ENCODE measurements around the gene SCYGR3.

Gene SCYGR3, protein sequence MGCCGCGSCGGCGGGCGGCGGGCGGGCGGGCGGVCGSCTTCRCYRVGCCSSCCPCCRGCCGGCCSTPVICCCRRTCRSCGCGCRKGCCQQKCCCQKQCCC

GRCh38 chr2:227614740-227615139, at the start of gene SCYGR3:
SCYGR3 (minus strand) TSS chr2:227614840; CDS start chr2:227614840, 0 bp downstream.
- H3K4me1 Mint-ChIP-seq = peaks cover 4% of the 10 kb centered on the region
- H3K9me3 Mint-ChIP-seq = no peaks in the 10 kb centered on the region
- no peak for TF ChIP-seq CTCF (IDR thresholded peaks at IDR 0.05; ENCODE audit: unreplicated experiment in 3 of 3)

GRCh38 chr2:227661827-227662226, 47.2 kb upstream of the SCYGR3 start:
- H3K27ac Mint-ChIP-seq = no peak overlapping the region
- H3K27me3 Mint-ChIP-seq (ENCODE audit: low read depth) = peaks cover 6% of the 10 kb centered on the region
- no peaks in the 10 kb centered on the region for H3K4me1 Mint-ChIP-seq
- H3K9me3 Mint-ChIP-seq = no peaks in the 10 kb centered on the region
- no peaks in the 10 kb centered on the region for H3K36me3 Mint-ChIP-seq (ENCODE audit: low read depth)
- H3K4me3 Mint-ChIP-seq = no peak overlapping the region
- no peak for TF ChIP-seq CTCF (IDR thresholded peaks at IDR 0.05; ENCODE audit: unreplicated experiment in 3 of 3)

More at GRCh38 chr2:227614740-227615139, at the start of gene SCYGR3:
- no peak within 1 kb of the TSS for H3K4me3 Mint-ChIP-seq
- no peak within 1 kb of the TSS for H3K27ac Mint-ChIP-seq
- H3K36me3 Mint-ChIP-seq (ENCODE audit: low read depth) = no peaks in the 10 kb centered on the region
- peaks cover 10% of the 10 kb centered on the region for H3K27me3 Mint-ChIP-seq (ENCODE audit: low read depth)

DNA sequence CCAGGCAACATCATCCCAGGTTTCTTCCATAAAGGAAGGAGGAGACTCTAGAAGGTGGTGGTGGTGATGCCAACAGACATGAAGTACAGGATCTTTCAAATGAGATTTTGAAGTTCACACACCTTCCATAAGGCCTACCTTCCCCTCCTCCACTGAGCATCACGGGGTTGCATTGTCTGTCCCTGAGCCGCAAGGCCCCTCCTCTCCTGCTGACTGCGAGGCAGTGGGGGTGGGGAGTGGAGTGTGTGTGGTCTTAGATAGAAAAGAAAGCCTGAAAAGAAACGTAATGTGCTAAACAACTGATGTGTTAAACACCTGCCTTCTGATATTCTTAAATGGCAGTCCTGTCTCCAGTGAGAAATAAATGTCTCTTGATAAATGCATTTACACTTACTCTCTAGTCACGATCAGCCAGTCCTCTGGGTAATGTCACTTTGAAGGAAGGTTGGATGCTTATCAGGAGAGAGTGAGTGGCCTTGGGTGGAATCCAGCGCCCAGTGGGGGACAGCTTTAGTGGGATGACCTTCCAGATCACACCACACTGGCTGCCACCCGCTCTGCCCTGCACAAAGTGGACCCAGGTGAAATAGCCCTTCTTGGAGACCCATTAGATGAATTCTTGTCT, 46.5 kb upstream of the SCYGR3 start:
- no peaks in the 10 kb centered on the region for H3K4me1 Mint-ChIP-seq
- peaks cover 6% of the 10 kb centered on the region for H3K27me3 Mint-ChIP-seq (ENCODE audit: low read depth)
- no peak overlapping the region for H3K27ac Mint-ChIP-seq
- no peak overlapping the region for H3K4me3 Mint-ChIP-seq
- no peak for TF ChIP-seq CTCF (IDR thresholded peaks at IDR 0.05; ENCODE audit: unreplicated experiment in 3 of 3)
- no peaks in the 10 kb centered on the region for H3K36me3 Mint-ChIP-seq (ENCODE audit: low read depth)
- H3K9me3 Mint-ChIP-seq = no peaks in the 10 kb centered on the region

GRCh38 chr2:227657199-227657845, 42.7 kb upstream of the SCYGR3 start:
- H3K4me1 Mint-ChIP-seq = no peaks in the 10 kb centered on the region
- H3K27ac Mint-ChIP-seq = no peak overlapping the region
- no peaks in the 10 kb centered on the region for H3K9me3 Mint-ChIP-seq
- H3K4me3 Mint-ChIP-seq = no peak overlapping the region
- no peak for TF ChIP-seq CTCF (IDR thresholded peaks at IDR 0.05; ENCODE audit: unreplicated experiment in 3 of 3)
- H3K36me3 Mint-ChIP-seq (ENCODE audit: low read depth) = no peaks in the 10 kb centered on the region
- peaks cover 6% of the 10 kb centered on the region for H3K27me3 Mint-ChIP-seq (ENCODE audit: low read depth)

DNA sequence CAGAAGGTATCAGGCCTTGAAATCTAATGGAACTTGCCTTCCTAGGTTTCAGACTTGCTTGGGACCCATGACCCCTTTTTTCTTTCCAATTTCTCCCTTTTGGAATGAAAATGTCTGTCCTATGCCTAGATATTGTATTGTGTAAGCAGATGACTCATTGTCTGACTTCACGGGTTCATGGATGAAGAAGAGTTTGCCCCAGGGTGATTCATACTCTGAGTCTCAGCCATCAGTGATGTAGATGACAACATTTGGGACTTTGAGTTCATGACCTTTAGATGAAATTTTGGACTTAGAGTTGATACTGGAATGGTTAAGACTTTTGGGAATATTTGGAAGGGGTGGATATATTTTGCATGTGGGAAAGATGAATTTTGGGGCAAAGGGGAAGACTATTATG, 40.8 kb upstream of the SCYGR3 start:
- Mint-ChIP-seq H3K4me3 (no peak overlapping the region), H3K9me3 (no peaks in the 10 kb centered on the region), H3K27ac (no peak overlapping the region), H3K4me1 (no peaks in the 10 kb centered on the region), H3K27me3 (ENCODE audit: low read depth) (peaks cover 6% of the 10 kb centered on the region), H3K36me3 (ENCODE audit: low read depth) (no peaks in the 10 kb centered on the region)
- no peak for TF ChIP-seq CTCF (IDR thresholded peaks at IDR 0.05; ENCODE audit: unreplicated experiment in 3 of 3)

DNA sequence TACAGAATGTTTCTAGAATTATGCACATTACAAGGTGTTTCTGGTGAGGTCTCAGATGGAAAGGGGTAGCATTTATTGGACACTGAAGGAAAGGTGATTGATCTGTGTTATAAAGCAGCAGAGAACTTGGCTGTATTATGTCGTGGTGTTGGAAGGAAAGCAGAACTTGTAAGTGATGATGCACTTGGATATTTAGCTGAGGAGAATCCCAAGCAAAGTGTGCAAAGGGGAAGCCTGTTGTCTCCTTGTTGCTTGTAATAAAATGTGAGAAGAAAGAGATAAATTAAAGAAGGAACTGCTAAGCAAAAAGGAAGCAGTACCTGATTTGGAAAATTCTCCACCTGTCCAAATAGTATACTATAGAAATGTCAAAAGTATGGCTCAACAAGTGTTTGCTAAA, 39.8 kb upstream of the SCYGR3 start:
- H3K9me3 Mint-ChIP-seq = no peaks in the 10 kb centered on the region
- no peaks in the 10 kb centered on the region for H3K36me3 Mint-ChIP-seq (ENCODE audit: low read depth)
- TF ChIP-seq CTCF (IDR thresholded peaks at IDR 0.05; ENCODE audit: unreplicated experiment in 3 of 3) = no peak
- H3K4me3 Mint-ChIP-seq = no peak overlapping the region
- H3K27ac Mint-ChIP-seq = no peak overlapping the region
- peaks cover 6% of the 10 kb centered on the region for H3K27me3 Mint-ChIP-seq (ENCODE audit: low read depth)
- no peaks in the 10 kb centered on the region for H3K4me1 Mint-ChIP-seq
